Measurements from ENCODE around the gene RPL13A. TPM values are rescaled to one million over a fixed set of nuclear protein-coding genes. Genes with fewer than 3 reads are reported as not detected.
A peak's percentile ranks its signal among the peaks of the same experiment; 100 is the strongest.

Gene RPL13A
- total and polyA plus RNA-seq, 2 experiments from 2014 or later = 2,105 to 2,412 TPM

- Mint-ChIP-seq H3K27ac (peak overlapping the region; percentile 87), H3K4me3 (peak overlapping the region; percentile 33; the same call in 2 of the 3 replicates), H3K27me3 (ENCODE audit: insufficient read depth, low read depth, poor library complexity) (peaks cover 76% of the 10 kb centered on the region), H3K9me3 (peaks cover 21% of the 10 kb centered on the region), H3K36me3 (ENCODE audit: low read depth) (peaks cover 75% of the 10 kb centered on the region), H3K4me1 (peaks cover 22% of the 10 kb centered on the region)
- Histone ChIP-seq H3K9me2 (ENCODE audit: insufficient read depth) (no peaks in the 10 kb centered on the region), H3K27me3 (ENCODE audit: insufficient read depth) (no peaks in the 10 kb centered on the region), H4K20me1 (replicated peaks; ENCODE audit: insufficient read depth) (peaks cover 28% of the 10 kb centered on the region), H3K79me2 (replicated peaks; ENCODE audit: insufficient read depth) (peaks cover 42% of the 10 kb centered on the region), H3K36me3 (ENCODE audit: insufficient read depth) (peaks cover 47% of the 10 kb centered on the region), H3F3A (replicated peaks; ENCODE audit: low read depth) (peaks cover 82% of the 10 kb centered on the region), H3K4me2 (no peak overlapping the region), H2AFZ (no peak overlapping the region), H3K4me1 (ENCODE audit: insufficient read depth) (peaks cover 25% of the 10 kb centered on the region), H3K4me3 (no peak overlapping the region), H3K27ac (ENCODE audit: low read depth) (peak overlapping the region; percentile 100)
- DNase-seq (ENCODE audit: low spot score) = peak; percentile 40
- TF ChIP-seq STAT1 (IDR thresholded peaks at IDR 0.05; ENCODE audit: unreplicated experiment) (no peak), NANOG (IDR thresholded peaks at IDR 0.05; ENCODE audit: borderline replicate concordance) (no peak), EZH2phosphoT487 (IDR thresholded peaks at IDR 0.05; ENCODE audit: unreplicated experiment) (no peak), POLR2AphosphoS5 (IDR thresholded peaks at IDR 0.05; ENCODE audit: low read depth) (peak; percentile 91), REST (IDR thresholded peaks at IDR 0.05; ENCODE audit: unreplicated experiment) (no peak), EZH2 (IDR thresholded peaks at IDR 0.05; ENCODE audit: low read depth, unreplicated experiment) (no peak), ZNF114 (CRISPR knock-in tag; IDR thresholded peaks at IDR 0.05) (no peak), JUNB (IDR thresholded peaks at IDR 0.05; ENCODE audit: unreplicated experiment) (no peak)
- peak; percentile 2; the same call in 1 of the 3 replicates for ATAC-seq
Measured at GRCh38 chr19:49492573-49493405, 5.4 kb downstream of the RPL13A start.

GRCh38 chr19:49496574-49497008, 9.2 kb downstream of the RPL13A start:
- Histone ChIP-seq H3K36me3 (ENCODE audit: insufficient read depth) (peaks cover 28% of the 10 kb centered on the region), H3K79me2 (replicated peaks; ENCODE audit: insufficient read depth) (peaks cover 26% of the 10 kb centered on the region), H3K27ac (ENCODE audit: low read depth) (peak overlapping the region; percentile 99), H3K4me3 (peak overlapping the region; percentile 100), H4K20me1 (replicated peaks; ENCODE audit: insufficient read depth) (peaks cover 19% of the 10 kb centered on the region), H3K9me2 (ENCODE audit: insufficient read depth) (no peaks in the 10 kb centered on the region), H3F3A (replicated peaks; ENCODE audit: low read depth) (peaks cover 72% of the 10 kb centered on the region), H3K4me1 (ENCODE audit: insufficient read depth) (peaks cover 42% of the 10 kb centered on the region), H3K27me3 (ENCODE audit: insufficient read depth) (no peaks in the 10 kb centered on the region), H2AFZ (no peak overlapping the region), H3K4me2 (peak overlapping the region; percentile 100)
- Mint-ChIP-seq H3K4me1 (peaks cover 34% of the 10 kb centered on the region), H3K36me3 (ENCODE audit: low read depth) (peaks cover 64% of the 10 kb centered on the region), H3K4me3 (peak overlapping the region; percentile 94), H3K27me3 (ENCODE audit: insufficient read depth, low read depth, poor library complexity) (peaks cover 61% of the 10 kb centered on the region), H3K9me3 (peaks cover 11% of the 10 kb centered on the region; the same call in 1 of the 3 replicates), H3K27ac (peak overlapping the region; percentile 98)
- no peak for ATAC-seq
- no peak for DNase-seq (ENCODE audit: low spot score)
- no peak for TF ChIP-seq ETS1 (IDR thresholded peaks at IDR 0.05)
- no peak for TF ChIP-seq CTCF (conservative IDR thresholded peaks at IDR 0.05; ENCODE audit: low read depth in 2 of 2)
- TF ChIP-seq ZNF331 (CRISPR knock-in tag; IDR thresholded peaks at IDR 0.05; ENCODE audit: low read depth) = no peak
- TF ChIP-seq REST (IDR thresholded peaks at IDR 0.05; ENCODE audit: unreplicated experiment) = no peak

Measured in GM23338 (cell line).